KMS-11 (cell line): Measurements from ENCODE around the gene MAGI2.

ENCODE experiments used
- H2AFZ ChIP-seq: fragments of 200-600 bp; sonication (generic); 2 replicates; pipeline ENCODE4 v1.6.1; 2016; ENCODE audit warnings: antibody characterized with exemption, mixed run types, low read depth
- H3K27ac ChIP-seq: fragments of 200-600 bp; sonication (generic); 2 replicates; pipeline ENCODE4 v1.6.1; 2016; ENCODE audit warnings: mild to moderate bottlenecking, mixed run types
- H3K27me3 ChIP-seq: fragments of 200-600 bp; sonication (generic); 2 replicates; pipeline ENCODE4 v1.6.1; 2017; ENCODE audit warnings: mild to moderate bottlenecking, low read depth, mixed run types, moderate library complexity; ENCODE audit not compliant: insufficient read depth
- H3K36me3 ChIP-seq: fragments of 200-600 bp; sonication (generic); 2 replicates; pipeline ENCODE4 v1.6.1; 2017; ENCODE audit warnings: mild to moderate bottlenecking, mixed run types; ENCODE audit not compliant: insufficient read depth
- H3K4me1 ChIP-seq: fragments of 200-600 bp; sonication (generic); 2 replicates; pipeline ENCODE4 v1.6.1; 2016; ENCODE audit warnings: mild to moderate bottlenecking, low read depth, mixed run types; ENCODE audit not compliant: poor library complexity, severe bottlenecking
- H3K4me2 ChIP-seq: fragments of 200-600 bp; sonication (generic); 2 replicates; pipeline ENCODE4 v1.7.0; 2016; ENCODE audit warnings: mild to moderate bottlenecking, mixed run types
- H3K4me3 ChIP-seq: fragments of 200-600 bp; sonication (generic); IDR thresholded peaks from 2 replicates; pipeline ENCODE4 v1.6.1; 2017; ENCODE audit warnings: low read depth, low read length, mixed read lengths; ENCODE audit not compliant: insufficient read depth
- H3K79me2 ChIP-seq: fragments of 200-600 bp; sonication (generic); 2 replicates; pipeline ENCODE4 v1.6.1; 2016; ENCODE audit warnings: low read depth, mixed run types; ENCODE audit not compliant: insufficient read depth
- H3K9ac ChIP-seq: fragments of 200-600 bp; sonication (generic); 2 replicates; pipeline ENCODE4 v1.6.1; 2016; ENCODE audit warnings: mild to moderate bottlenecking, mixed run types
- H4K20me1 ChIP-seq: fragments of 200-600 bp; sonication (generic); 2 replicates; pipeline ENCODE4 v1.6.1; 2016; ENCODE audit warnings: mild to moderate bottlenecking, mixed run types; ENCODE audit not compliant: insufficient read depth
- CTCF ChIP-seq: fragments of 200-600 bp; sonication (generic); conservative IDR thresholded peaks from 2 replicates; pipeline ENCODE4 v1.6.1; 2017; ENCODE audit warnings: low read depth, mild to moderate bottlenecking, antibody characterized with exemption, low read length, moderate library complexity, mixed read lengths

MAGI2 gene

GRCh38 chr7:78175330-78176100, 1278.0 kb downstream of the MAGI2 start:
- no peaks in the 10 kb centered on the region for H3K79me2 ChIP-seq
- no peak overlapping the region for H2AFZ ChIP-seq
- no peaks in the 10 kb centered on the region for H3K36me3 ChIP-seq
- H3K27me3 ChIP-seq = no peaks in the 10 kb centered on the region
- no peak overlapping the region for H3K4me2 ChIP-seq
- H3K4me3 ChIP-seq = no peak overlapping the region
- H4K20me1 ChIP-seq = no peaks in the 10 kb centered on the region
- no peak for TF ChIP-seq CTCF
- H3K4me1 ChIP-seq = no peaks in the 10 kb centered on the region
- no peak overlapping the region for H3K9ac ChIP-seq
- H3K27ac ChIP-seq = no peak overlapping the region

- Histone ChIP-seq H3K27me3 (no peaks in the 10 kb centered on the region), H3K4me1 (no peaks in the 10 kb centered on the region), H3K36me3 (no peaks in the 10 kb centered on the region), H2AFZ (no peak overlapping the region), H4K20me1 (no peaks in the 10 kb centered on the region), H3K27ac (no peak overlapping the region), H3K4me2 (no peak overlapping the region), H3K9ac (no peak overlapping the region), H3K79me2 (no peaks in the 10 kb centered on the region), H3K4me3 (no peak overlapping the region)
- no peak for TF ChIP-seq CTCF
Observed at GRCh38 chr7:78173666-78174065, 1279.8 kb downstream of the MAGI2 start.

GRCh38 chr7:78172933-78173591, 1280.4 kb downstream of the MAGI2 start:
- Histone ChIP-seq H3K4me2 (no peak overlapping the region), H3K27ac (no peak overlapping the region), H2AFZ (no peak overlapping the region), H3K4me1 (no peaks in the 10 kb centered on the region), H3K4me3 (no peak overlapping the region), H3K9ac (no peak overlapping the region), H3K79me2 (no peaks in the 10 kb centered on the region), H3K27me3 (no peaks in the 10 kb centered on the region), H3K36me3 (no peaks in the 10 kb centered on the region), H4K20me1 (no peaks in the 10 kb centered on the region)
- TF ChIP-seq CTCF = no peak

- Histone ChIP-seq H3K27me3 (no peaks in the 10 kb centered on the region), H3K36me3 (no peaks in the 10 kb centered on the region), H3K9ac (no peak overlapping the region), H3K79me2 (no peaks in the 10 kb centered on the region), H3K27ac (no peak overlapping the region), H2AFZ (no peak overlapping the region), H3K4me3 (no peak overlapping the region), H3K4me2 (no peak overlapping the region), H3K4me1 (no peaks in the 10 kb centered on the region), H4K20me1 (no peaks in the 10 kb centered on the region)
- TF ChIP-seq CTCF = no peak
Observed at GRCh38 chr7:78172267-78172757, 1281.2 kb downstream of the MAGI2 start.
